Stomach (tissue), 4 donors: Measurements from ENCODE around the gene EPYC.

Source experiments
- CTCF ChIP-seq, 7 experiments: fragments of 450-650 bp in 4 of 7; fragments of 200-600 bp in 3 of 7; sonication (generic) in 3 of 7; IDR thresholded peaks; one replicate each; pipeline ENCODE4 v1.5.1; 2016 to 2019; ENCODE audit warnings: antibody characterized with exemption in 7 of 7, control low read depth in 2 of 7, mild to moderate bottlenecking in 1 of 7
- EP300 ChIP-seq: sonication (generic); formaldehyde crosslinking; IDR thresholded peaks from one replicate; pipeline ENCODE4 v1.6.1; 2017; ENCODE audit warnings: antibody characterized with exemption
- POLR2A ChIP-seq, 4 donors: fragments of 450-650 bp; IDR thresholded peaks; one replicate each; pipeline ENCODE4 v1.6.1; 2016; ENCODE audit warnings: antibody characterized with exemption in 4 of 4, control low read depth in 2 of 4, mild to moderate bottlenecking in 1 of 4, moderate library complexity in 1 of 4

- TF ChIP-seq CTCF (IDR thresholded peaks at IDR 0.05), result no peak
- no peak for TF ChIP-seq POLR2A (IDR thresholded peaks at IDR 0.05)
- TF ChIP-seq EP300, result no peak
Observed at GRCh38 chr12:90977224-90977623, 27.5 kb downstream of the EPYC start.
